IMR-90 (cell line): Measurements from ENCODE around the gene SPPL2A. TPM values are rescaled to one million over a fixed set of nuclear protein-coding genes. Genes with fewer than 3 reads are reported as not detected.

ENCODE experiments used
- ATAC-seq: fragments of 200-7000 bp; cut with Tn5 transposase; 2 replicates; pipeline ENCODE4 v1.9.1; 2020; ENCODE audit warnings: low read depth, mild to moderate bottlenecking, moderate library complexity
- BruUV-seq: library from RNA; stranded (reverse); fragments of 400-500 nt; replicated peaks from 2 replicates; lab custom pipeline; 2021; lab: Mats Ljungman, UMichigan
- CTCF ChIA-PET: fragments of 300-600 bp; formaldehyde crosslinking; extraction: SDS; loops from one replicate; lab custom pipeline; 2021; ENCODE audit warnings: antibody characterized with exemption; lab: Yijun Ruan, JAX
- POLR2A ChIA-PET: fragments of 300-600 bp; sonication (Branson Sonifier 250); formaldehyde crosslinking; loops from one replicate; lab custom pipeline; 2022; ENCODE audit warnings: antibody characterized with exemption; ENCODE audit not compliant: unreplicated experiment; lab: Charles Lee
- DNase-seq: peaks from one replicate; pipeline ENCODE4 v3.0.0; 2013
- H2AFZ ChIP-seq: replicated peaks from 2 replicates; pipeline ENCODE3; 2013; ENCODE audit warnings: low read length, mild to moderate bottlenecking; ENCODE audit not compliant: poor library complexity
- H2AK5ac ChIP-seq: 2 replicates; pipeline ENCODE4 v1.6.1; 2013; ENCODE audit warnings: low read depth, low read length, inconsistent platforms
- H2AK9ac ChIP-seq: replicated peaks from 2 replicates; pipeline ENCODE3; 2013; ENCODE audit warnings: mild to moderate bottlenecking, low read depth, low read length, moderate library complexity; ENCODE audit not compliant: poor library complexity
- H2BK120ac ChIP-seq: 2 replicates; pipeline ENCODE4 v1.6.1; 2013; ENCODE audit warnings: low read depth, low read length, inconsistent platforms
- H2BK15ac ChIP-seq: 3 replicates; pipeline ENCODE4 v1.6.1; 2013; ENCODE audit warnings: low read depth, low read length, inconsistent platforms
- H2BK20ac ChIP-seq: 2 replicates; pipeline ENCODE4 v1.6.1; 2013; ENCODE audit warnings: low read depth, mild to moderate bottlenecking, inconsistent platforms, low read length, moderate library complexity
- H2BK5ac ChIP-seq: 2 replicates; pipeline ENCODE4 v1.6.1; 2013; ENCODE audit warnings: mild to moderate bottlenecking, low read depth, low read length, inconsistent platforms; ENCODE audit not compliant: poor library complexity, severe bottlenecking
- H3K14ac ChIP-seq: replicated peaks from 2 replicates; pipeline ENCODE4 v1.6.1; 2013; ENCODE audit warnings: low read depth, low read length, inconsistent platforms
- H3K18ac ChIP-seq: 2 replicates; pipeline ENCODE4 v1.6.1; 2013; ENCODE audit warnings: low read depth, low read length, control low read depth
- H3K23ac ChIP-seq: 2 replicates; pipeline ENCODE4 v1.6.1; 2013; ENCODE audit warnings: low read depth, low read length, inconsistent platforms
- H3K27ac ChIP-seq: 2 replicates; pipeline ENCODE4 v1.5.1; 2013; ENCODE audit warnings: mild to moderate bottlenecking, control low read depth, low read length; ENCODE audit not compliant: insufficient read depth
- H3K27me3 ChIP-seq: 2 replicates; pipeline ENCODE4 v1.6.1; 2013; ENCODE audit warnings: low read length; ENCODE audit not compliant: control insufficient read depth, insufficient read depth
- H3K36me3 ChIP-seq: 2 replicates; pipeline ENCODE4 v1.6.1; 2013; ENCODE audit warnings: low read length, mixed read lengths; ENCODE audit not compliant: control insufficient read depth, insufficient read depth
- H3K4ac ChIP-seq: 2 replicates; pipeline ENCODE4 v1.6.1; 2013; ENCODE audit warnings: low read depth, low read length, inconsistent platforms
- H3K4me1 ChIP-seq: 2 replicates; pipeline ENCODE4 v1.6.1; 2013; ENCODE audit warnings: low read length, mixed read lengths; ENCODE audit not compliant: control insufficient read depth, insufficient read depth
- H3K4me2 ChIP-seq: 2 replicates; pipeline ENCODE4 v1.6.1; 2013; ENCODE audit warnings: low read depth, mild to moderate bottlenecking, control low read depth, low read length, moderate library complexity
- H3K4me3 ChIP-seq: 2 replicates; pipeline ENCODE4 v1.5.1; 2013; ENCODE audit warnings: low read depth, mild to moderate bottlenecking, control low read depth, low read length, moderate library complexity; ENCODE audit not compliant: insufficient read depth
- H3K56ac ChIP-seq: 2 replicates; pipeline ENCODE4 v1.6.1; 2013; ENCODE audit warnings: low read length, inconsistent platforms; ENCODE audit not compliant: insufficient read depth; ENCODE audit errors: extremely low read depth
- H3K79me1 ChIP-seq, 2 experiments: 2 replicates each; pipeline ENCODE4 v1.6.1; 2013; ENCODE audit warnings: low read length in 2 of 2, inconsistent platforms in 1 of 2, low read depth in 1 of 2
- H3K9ac ChIP-seq: 2 replicates; pipeline ENCODE4 v1.6.1; 2013; ENCODE audit warnings: low read depth, low read length, control low read depth
- H3K9me1 ChIP-seq: 2 replicates; pipeline ENCODE4 v1.6.1; 2013; ENCODE audit warnings: low read length, inconsistent platforms; ENCODE audit not compliant: insufficient read depth
- H3K9me3 ChIP-seq: 2 replicates; pipeline ENCODE4 v1.6.1; 2013; ENCODE audit warnings: low read length; ENCODE audit not compliant: control insufficient read depth, insufficient read depth
- H4K20me1 ChIP-seq: 2 replicates; pipeline ENCODE4 v1.6.1; 2013; ENCODE audit warnings: low read length, inconsistent platforms; ENCODE audit not compliant: insufficient read depth
- H4K5ac ChIP-seq: 2 replicates; pipeline ENCODE4 v1.6.1; 2013; ENCODE audit warnings: mild to moderate bottlenecking, low read depth, low read length, control low read depth
- H4K8ac ChIP-seq, 2 experiments: 2 replicates each; pipeline ENCODE4 v1.6.1; 2013; ENCODE audit warnings: low read depth in 2 of 2, low read length in 2 of 2, control low read depth in 1 of 2, inconsistent platforms in 1 of 2
- H4K91ac ChIP-seq: 2 replicates; pipeline ENCODE4 v1.6.1; 2013; ENCODE audit warnings: low read depth, low read length, inconsistent platforms; ENCODE audit not compliant: insufficient read depth
- CHD1 ChIP-seq: IDR thresholded peaks from 2 replicates; pipeline ENCODE4 v1.6.1; 2012; ENCODE audit warnings: low read depth, low read length, improper control_type of control experiment
- FOS ChIP-seq: fragments of 150-350 bp; IDR thresholded peaks from 2 replicates; pipeline ENCODE4 v1.6.1; 2016; ENCODE audit warnings: low read depth, low read length
- MAFK ChIP-seq: IDR thresholded peaks from 2 replicates; pipeline ENCODE4 v1.6.1; 2012; ENCODE audit warnings: low read depth, low read length, improper control_type of control experiment
- MAZ ChIP-seq: IDR thresholded peaks from 2 replicates; pipeline ENCODE4 v1.6.1; 2012; ENCODE audit warnings: low read depth, mild to moderate bottlenecking, low read length, improper control_type of control experiment, moderate library complexity, borderline replicate concordance
- RAD21 ChIP-seq: IDR thresholded peaks from 2 replicates; pipeline ENCODE4 v1.6.1; 2012; ENCODE audit warnings: low read length, improper control_type of control experiment
- RCOR1 ChIP-seq: IDR thresholded peaks from 2 replicates; pipeline ENCODE4 v1.6.1; 2012; ENCODE audit warnings: mild to moderate bottlenecking, low read length, improper control_type of control experiment; ENCODE audit not compliant: insufficient replicate concordance
- RFX5 ChIP-seq: IDR thresholded peaks from 2 replicates; pipeline ENCODE4 v1.8.0; 2012; ENCODE audit warnings: low read depth, mild to moderate bottlenecking, low read length, moderate library complexity
- SMC3 ChIP-seq: fragments of 150-350 bp; IDR thresholded peaks from 2 replicates; pipeline ENCODE4 v1.6.1; 2016; ENCODE audit warnings: low read depth, mild to moderate bottlenecking, antibody characterized with exemption, low read length, moderate library complexity
- WGBS, 2 experiments: methylation state at CpG; one replicate each; pipeline versions ENCODE4 v1.1.5 to v1.1.7; 2013; ENCODE audit warnings: missing lambda C conversion rate in 2 of 2; ENCODE audit not compliant: insufficient read length in 1 of 2; ENCODE audit errors: extremely low coverage in 2 of 2; 5-methylcytosine and 5-hydroxymethylcytosine counted together
- dilution Hi-C: fragments of 300-500 bp; cut with HindIII; formaldehyde crosslinking; loops from one replicate; pipeline ENCODE4 v1.14.3; 2018; ENCODE audit warnings: low sequenced_read_pairs; ENCODE audit not compliant: unreplicated experiment
- in situ Hi-C: fragments of 300-500 bp; cut with MboI; formaldehyde crosslinking; loops from 3 replicates; pipeline ENCODE4 v1.14.3; 2019; ENCODE audit warnings: low sequenced_read_pairs, inconsistent platforms, mixed read lengths
- intact Hi-C: fragments of 100-400 bp; cut with micrococcal nuclease; formaldehyde crosslinking; loops from 2 replicates; pipeline ENCODE4 v1.10.0; 2022
- polyA plus RNA-seq, 3 experiments: library from polyadenylated mRNA; depleted of rRNA; stranded (reverse); fragments of >200 nt; gene quantifications; 2 replicates each; pipeline ENCODE4 v1.2.3, GENCODE V29; 2012; ENCODE audit warnings: low replicate concordance in 1 of 3
- total RNA-seq: library from RNA; depleted of rRNA; stranded (reverse); fragments of >200 nt; gene quantifications from 2 replicates; pipeline ENCODE4 v1.2.3, GENCODE V29; 2012

The SPPL2A gene
- total and polyA plus RNA-seq, 2 of the 4 experiments (the other 2 are of a cell fraction): 29.2 to 53.8 TPM

DNA sequence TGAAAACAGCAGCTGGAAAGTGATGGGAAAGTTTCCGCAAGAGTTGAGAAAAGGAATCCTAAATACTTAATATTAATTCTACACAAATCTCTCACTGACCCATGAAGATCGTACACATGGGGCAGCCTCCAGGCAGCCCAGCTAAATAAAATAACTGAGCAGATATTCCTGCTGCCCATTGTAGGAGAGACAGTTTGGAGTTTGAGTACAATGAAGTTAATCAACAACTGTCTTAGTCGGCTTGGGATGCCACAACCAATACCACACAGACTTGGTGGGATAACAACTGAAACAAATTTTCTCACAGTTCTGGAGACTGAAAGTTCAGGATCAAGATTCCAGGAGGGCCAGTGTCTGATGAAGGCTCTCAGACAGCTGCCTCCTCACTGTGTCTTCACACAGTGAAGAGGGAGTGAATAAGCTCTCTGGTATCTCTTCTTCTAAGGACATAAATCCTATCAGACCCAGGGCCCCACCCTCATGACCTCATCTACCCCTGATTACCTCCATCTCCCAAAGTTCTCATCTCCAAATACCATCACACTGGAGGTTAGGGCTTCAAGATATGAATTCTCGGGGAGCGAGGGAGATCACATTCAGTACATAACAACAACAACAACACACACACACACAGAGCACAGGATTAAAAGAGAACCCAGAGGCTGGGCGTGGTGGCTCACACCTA lies 88.6 kb downstream of the SPPL2A start:
- H4K5ac ChIP-seq: no peak overlapping the region
- peak overlapping the region; percentile 41 for H3K14ac ChIP-seq
- no peak overlapping the region for H4K91ac ChIP-seq
- H4K20me1 ChIP-seq: peaks cover 39% of the 10 kb centered on the region
- no peak overlapping the region; the same call in none of the 2 replicates for H3K27ac ChIP-seq
- 58% methylated on average over 2 of the region's 6 CpGs; no CpG with 5 or more reads in 1 of the 2 experiments for WGBS, 2 experiments
- ChIA-PET POLR2A (interaction anchor here (0.6 kb wide), 1 partner anchor 227 kb away, joined by 4 read pairs; no protein-coding TSS in a partner anchor), CTCF (no interaction called here)
- peak overlapping the region; percentile 84 for H2AK5ac ChIP-seq
- H2BK120ac ChIP-seq: 0 out of 2 replicates have a peak overlapping the region, but pooled peaks have one; percentile 1
- H4K8ac ChIP-seq: peak overlapping the region in 1 of 2 experiments; percentile 71; a peak in 2 of 4 replicates
- no peaks in the 10 kb centered on the region for H3K27me3 ChIP-seq
- no peak overlapping the region for H3K56ac ChIP-seq
- peak; percentile 64 for DNase-seq
- H2BK5ac ChIP-seq: peak overlapping the region; percentile 80
- peaks cover 25 to 62% of the 10 kb centered on the region in 2 experiments for H3K79me1 ChIP-seq
- H2BK15ac ChIP-seq: peak overlapping the region; percentile 45; the same call in 1 of the 3 replicates
- H2BK20ac ChIP-seq: no peak overlapping the region
- H3K4me3 ChIP-seq: no peak overlapping the region
- peaks cover 4% of the 10 kb centered on the region; the same call in 1 of the 2 replicates for H3K9me1 ChIP-seq
- in situ Hi-C loops: loop anchor here (5.0 kb wide), 1 partner anchor 230 kb away; the partner anchor contains the start of gene AP4E1
- peak overlapping the region; percentile 4; the same call in 1 of the 2 replicates for H3K4ac ChIP-seq
- no peak for TF ChIP-seq RAD21
- no peak for TF ChIP-seq SMC3
- TF ChIP-seq RFX5: no peak
- TF ChIP-seq CHD1: no peak
- no peak for TF ChIP-seq MAZ
- TF ChIP-seq MAFK: no peak
- TF ChIP-seq FOS: no peak
- TF ChIP-seq RCOR1: no peak
- BruUV-seq: no TSS peak
- dilution Hi-C loops: no loop called here
- H2AFZ ChIP-seq: no peak overlapping the region
- peaks cover 8% of the 10 kb centered on the region for H3K4me1 ChIP-seq
- H3K4me2 ChIP-seq: peak overlapping the region; percentile 65; the same call in 1 of the 2 replicates
- intact Hi-C loops: loop anchor here (10.0 kb wide), 1 partner anchor 518 kb away; no protein-coding TSS in a partner anchor
- no peaks in the 10 kb centered on the region for H3K9me3 ChIP-seq
- H3K18ac ChIP-seq: peak overlapping the region; percentile 7; the same call in 1 of the 2 replicates
- peak overlapping the region; percentile 49; the same call in 1 of the 2 replicates for H3K9ac ChIP-seq
- peak overlapping the region; percentile 20; the same call in 1 of the 2 replicates for H3K23ac ChIP-seq
- ATAC-seq: peak; percentile 88
- peak overlapping the region; percentile 2 for H2AK9ac ChIP-seq
- no peaks in the 10 kb centered on the region; the same call in 1 of the 2 replicates for H3K36me3 ChIP-seq
